Adrenal gland (tissue), 5 donors: ENCODE measurements around the gene PRAMEF2.
"Not testable (repeated sequence)": the region's sequence is repeated elsewhere in the genome, so short reads cannot be mapped to it uniquely, and the experiment has no call there.

Source experiments
- POLR2A ChIP-seq, 2 donors: fragments of 450-650 bp; IDR thresholded peaks; one replicate each; pipeline ENCODE4 v1.6.1; 2017; ENCODE audit warnings: antibody characterized with exemption in 2 of 2, mild to moderate bottlenecking in 2 of 2, moderate library complexity in 1 of 2
- TF ChIP-seq, protein P1 (sequence below), 6 experiments: fragments of 450-650 bp in 4 of 6; fragments of 200-600 bp in 2 of 6; sonication (generic) in 1 of 6; IDR thresholded peaks; 1 replicate in 5 of 6; 2 replicates in 1 of 6; pipeline versions ENCODE4 v1.5.1 to v1.8.0; 2016 to 2021; ENCODE audit warnings: antibody characterized with exemption in 6 of 6, mild to moderate bottlenecking in 2 of 6, moderate library complexity in 1 of 6
- donor health status: DM: no; HTN: no; CAD: no.

DNA sequence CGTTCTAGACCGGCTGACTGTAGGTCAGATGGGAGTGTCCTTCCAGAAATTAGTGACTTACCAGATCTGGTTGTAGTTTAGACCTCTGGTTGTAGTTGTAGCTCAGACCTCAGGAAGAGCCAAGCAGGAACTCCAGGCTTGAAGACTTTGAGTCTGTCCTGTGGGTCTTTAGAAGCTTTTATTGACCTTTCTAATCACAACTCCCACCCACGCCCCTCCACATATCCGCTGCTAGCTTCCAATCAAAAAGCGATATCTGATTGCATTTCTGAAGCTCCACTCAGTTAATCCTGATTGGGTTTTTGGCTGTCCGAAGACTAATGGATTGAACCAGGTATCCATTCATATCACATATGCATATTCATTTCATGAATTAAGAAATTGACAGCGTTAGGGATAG lies 8.3 kb upstream of the PRAMEF2 start, which contains the start of gene HNRNPCL1:
- TF ChIP-seq, protein P1, sequence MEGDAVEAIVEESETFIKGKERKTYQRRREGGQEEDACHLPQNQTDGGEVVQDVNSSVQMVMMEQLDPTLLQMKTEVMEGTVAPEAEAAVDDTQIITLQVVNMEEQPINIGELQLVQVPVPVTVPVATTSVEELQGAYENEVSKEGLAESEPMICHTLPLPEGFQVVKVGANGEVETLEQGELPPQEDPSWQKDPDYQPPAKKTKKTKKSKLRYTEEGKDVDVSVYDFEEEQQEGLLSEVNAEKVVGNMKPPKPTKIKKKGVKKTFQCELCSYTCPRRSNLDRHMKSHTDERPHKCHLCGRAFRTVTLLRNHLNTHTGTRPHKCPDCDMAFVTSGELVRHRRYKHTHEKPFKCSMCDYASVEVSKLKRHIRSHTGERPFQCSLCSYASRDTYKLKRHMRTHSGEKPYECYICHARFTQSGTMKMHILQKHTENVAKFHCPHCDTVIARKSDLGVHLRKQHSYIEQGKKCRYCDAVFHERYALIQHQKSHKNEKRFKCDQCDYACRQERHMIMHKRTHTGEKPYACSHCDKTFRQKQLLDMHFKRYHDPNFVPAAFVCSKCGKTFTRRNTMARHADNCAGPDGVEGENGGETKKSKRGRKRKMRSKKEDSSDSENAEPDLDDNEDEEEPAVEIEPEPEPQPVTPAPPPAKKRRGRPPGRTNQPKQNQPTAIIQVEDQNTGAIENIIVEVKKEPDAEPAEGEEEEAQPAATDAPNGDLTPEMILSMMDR (IDR thresholded peaks at IDR 0.05): not testable (repeated sequence)
- not testable (repeated sequence) for TF ChIP-seq POLR2A (IDR thresholded peaks at IDR 0.05)
